ENCODE results near the gene RNF40. TPM values are rescaled to one million over a fixed set of nuclear protein-coding genes. Genes with fewer than 3 reads are reported as not detected.

Gene RNF40
- total RNA-seq, 1 experiment from 2014 or later: 114 TPM

DNA sequence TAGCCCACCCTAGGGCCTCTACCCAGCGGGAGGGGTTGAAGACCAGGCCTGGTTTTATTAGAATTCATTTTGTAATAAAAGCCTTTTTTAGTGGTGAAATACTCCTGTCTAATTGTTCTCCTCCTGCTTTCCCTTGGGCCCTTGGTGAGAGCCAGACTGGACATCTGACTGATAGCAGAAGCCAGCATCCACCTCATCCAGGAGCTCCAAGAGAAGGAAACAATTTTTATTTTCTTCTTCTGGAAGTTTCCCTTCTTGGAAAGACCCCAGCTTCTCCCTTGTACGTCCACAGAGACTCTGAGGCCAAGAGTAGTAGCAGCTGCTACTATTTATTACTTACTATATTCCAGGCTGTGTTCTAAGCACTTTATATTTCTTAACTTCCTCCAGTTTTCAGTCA is 17.9 kb upstream of the RNF40 start:
- no peak for DNase-seq (ENCODE audit: low read depth, low spot score)
- peaks cover 29% of the 10 kb centered on the region for H3K4me1 ChIP-seq (ENCODE audit: control insufficient read depth, insufficient read depth, low read length)
- TF ChIP-seq SIN3A (IDR thresholded peaks at IDR 0.05; ENCODE audit: borderline replicate concordance, insufficient read depth, low read depth, low read length): no peak
- no peak for TF ChIP-seq REST (IDR thresholded peaks at IDR 0.05; ENCODE audit: insufficient read depth in 1 of 2, low read depth in 2 of 2, low read length in 1 of 2)
- TF ChIP-seq CTCF (IDR thresholded peaks at IDR 0.05): no peak
- ATAC-seq: no peak
- H3K36me3 ChIP-seq (ENCODE audit: control insufficient read depth, insufficient read depth, low read length): peaks cover 7% of the 10 kb centered on the region
- no peaks in the 10 kb centered on the region for H3K27me3 ChIP-seq (ENCODE audit: control insufficient read depth, insufficient read depth, low read length)
- intact Hi-C loops (cut with micrococcal nuclease; ENCODE audit: unreplicated experiment) (no loop called here), in situ Hi-C loops (cut with HindIII; ENCODE audit: low pct_unique_long_range_greater_than_20kb, low sequenced_read_pairs) (no loop called here)
- no peaks in the 10 kb centered on the region for H3K9me3 ChIP-seq (ENCODE audit: control insufficient read depth, insufficient read depth, low read depth, low read length)
- POLR2A ChIA-PET: interaction anchor here (0.6 kb wide), 1 partner anchor 52 kb away, joined by 6 read pairs; no protein-coding TSS in a partner anchor
- no peak overlapping the region for H3K27ac ChIP-seq (ENCODE audit: low read length)
- BruUV-seq (replicated peaks): no TSS peak
- CTCF ChIA-PET: no interaction called here
- no peak overlapping the region for H3K4me3 ChIP-seq (ENCODE audit: low read depth in 2 of 2, low read length in 2 of 2)

GRCh38 chr16:30745082-30745481 is 17.0 kb upstream of the RNF40 start:
- CTCF ChIA-PET: no interaction called here
- DNase-seq (ENCODE audit: low read depth, low spot score) (no peak), ATAC-seq (no peak)
- peaks cover 35% of the 10 kb centered on the region for H3K4me1 ChIP-seq (ENCODE audit: control insufficient read depth, insufficient read depth, low read length)
- peaks cover 7% of the 10 kb centered on the region for H3K36me3 ChIP-seq (ENCODE audit: control insufficient read depth, insufficient read depth, low read length)
- intact Hi-C loops (cut with micrococcal nuclease; ENCODE audit: unreplicated experiment): no loop called here
- no peaks in the 10 kb centered on the region for H3K27me3 ChIP-seq (ENCODE audit: control insufficient read depth, insufficient read depth, low read length)
- no TSS peak for BruUV-seq (replicated peaks)
- no peaks in the 10 kb centered on the region for H3K9me3 ChIP-seq (ENCODE audit: control insufficient read depth, insufficient read depth, low read depth, low read length)
- TF ChIP-seq REST (IDR thresholded peaks at IDR 0.05; ENCODE audit: insufficient read depth in 1 of 2, low read depth in 2 of 2, low read length in 1 of 2): no peak
- TF ChIP-seq TCF7L2 (IDR thresholded peaks at IDR 0.05; ENCODE audit: low read depth, low read length): no peak
- TF ChIP-seq SIN3A (IDR thresholded peaks at IDR 0.05; ENCODE audit: borderline replicate concordance, insufficient read depth, low read depth, low read length): no peak
- no peak for TF ChIP-seq POLR2AphosphoS5 (IDR thresholded peaks at IDR 0.05; ENCODE audit: low read depth, low read length)
- TF ChIP-seq CTCF (IDR thresholded peaks at IDR 0.05): no peak
- in situ Hi-C loops (cut with HindIII; ENCODE audit: low pct_unique_long_range_greater_than_20kb, low sequenced_read_pairs): no loop called here
- POLR2A ChIA-PET: no interaction called here
- H3K27ac ChIP-seq (ENCODE audit: low read length): no peak overlapping the region
- no peak overlapping the region for H3K4me3 ChIP-seq (ENCODE audit: low read depth in 2 of 2, low read length in 2 of 2)
